Uterus (tissue), 4 donors: Measurements from ENCODE around the gene RBM5. TPM values are rescaled to one million over a fixed set of nuclear protein-coding genes. Genes with fewer than 3 reads are reported as not detected.

Source experiments
- DNase-seq, 2 donors: peaks; one replicate each; pipeline ENCODE4 v3.0.0-alpha.2; 2019 to 2020
- H3K27ac ChIP-seq, 2 donors: fragments of 200-600 bp; sonication (generic); 1 replicate in 1 of 2; 2 replicates in 1 of 2; pipeline ENCODE4 v1.5.1; 2016 to 2018
- H3K27me3 ChIP-seq, 2 donors: fragments of 200-600 bp; sonication (generic); one replicate each; pipeline ENCODE4 v1.5.1; 2018 to 2019; ENCODE audit warnings: control low read depth in 1 of 2
- H3K36me3 ChIP-seq, 2 donors: fragments of 200-600 bp; sonication (generic); one replicate each; pipeline ENCODE4 v1.5.1; 2019; ENCODE audit warnings: control low read depth in 1 of 2
- H3K4me1 ChIP-seq, 2 donors: fragments of 200-600 bp; sonication (generic); one replicate each; pipeline ENCODE4 v1.5.1; 2018 to 2019; ENCODE audit warnings: control low read depth in 1 of 2
- H3K4me3 ChIP-seq, 2 donors: fragments of 200-600 bp; sonication (generic); 1 replicate in 1 of 2; 2 replicates in 1 of 2; pipeline ENCODE4 v1.5.1; 2018 to 2019; ENCODE audit warnings: mild to moderate bottlenecking in 1 of 2
- H3K9me3 ChIP-seq, 2 donors: fragments of 200-600 bp; sonication (generic); one replicate each; pipeline ENCODE4 v1.5.1; 2019; ENCODE audit warnings: control low read depth in 1 of 2
- POLR2A ChIP-seq, 2 donors: fragments of 450-650 bp; IDR thresholded peaks; one replicate each; pipeline ENCODE4 v1.6.1; 2016; ENCODE audit warnings: antibody characterized with exemption in 2 of 2, mild to moderate bottlenecking in 1 of 2, moderate library complexity in 1 of 2
- intact Hi-C: fragments of 100-400 bp; cut with DNase I; formaldehyde crosslinking; loops from one replicate; pipeline ENCODE4 v1.15.1; 2023; ENCODE audit warnings: low total_unique reads
- total RNA-seq, 4 donors: library from RNA; depleted of rRNA in 3 of 4; stranded (reverse); fragments of >200 nt in 3 of 4; gene quantifications; one replicate each; pipeline versions ENCODE4 v1.1.0 to v1.2.4, GENCODE V29; 2014 to 2023
- TF ChIP-seq, protein P1 (sequence below), 4 experiments: fragments of 200-600 bp in 2 of 4; fragments of 450-650 bp in 2 of 4; sonication (generic) in 2 of 4; IDR thresholded peaks; one replicate each; pipeline ENCODE4 v1.5.1; 2016 to 2019; ENCODE audit warnings: antibody characterized with exemption in 4 of 4, mild to moderate bottlenecking in 2 of 4, moderate library complexity in 1 of 4
- donor health status: DM: yes; HTN: yes; CAD: no.

The RBM5 gene
- total RNA-seq, 4 donors from 2014 or later: 154 to 345 (median 197) TPM

DNA sequence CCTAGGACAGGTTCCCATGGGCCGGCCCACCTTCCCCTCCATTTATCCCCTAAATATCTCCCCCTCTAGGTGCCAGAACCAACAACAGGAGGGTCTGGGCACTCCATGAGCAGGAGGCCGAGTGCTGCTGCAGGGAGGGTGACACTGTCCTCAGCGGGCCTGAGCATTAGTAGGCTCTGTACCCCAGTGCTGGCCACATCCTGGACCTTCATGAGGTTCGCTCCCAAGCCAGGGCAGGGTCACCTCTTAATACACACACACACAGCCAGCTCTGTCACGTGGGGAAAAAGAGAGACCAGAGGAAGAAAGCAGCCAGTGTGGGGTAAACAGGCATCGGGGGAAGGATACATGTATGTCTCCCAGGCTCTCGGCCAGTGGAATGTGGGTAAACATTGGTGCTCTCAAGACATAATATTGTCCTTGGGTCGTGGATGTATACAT is 38.6 kb downstream of the RBM5 start:
- Histone ChIP-seq H3K4me1 (no peaks in the 10 kb centered on the region), H3K27ac (no peak overlapping the region), H3K36me3 (no peaks in the 10 kb centered on the region), H3K4me3 (no peak overlapping the region), H3K27me3 (no peaks in the 10 kb centered on the region), H3K9me3 (no peaks in the 10 kb centered on the region)
- no peak for DNase-seq
- intact Hi-C loops: no loop called here
- TF ChIP-seq POLR2A (IDR thresholded peaks at IDR 0.05): no peak
- TF ChIP-seq, protein P1, sequence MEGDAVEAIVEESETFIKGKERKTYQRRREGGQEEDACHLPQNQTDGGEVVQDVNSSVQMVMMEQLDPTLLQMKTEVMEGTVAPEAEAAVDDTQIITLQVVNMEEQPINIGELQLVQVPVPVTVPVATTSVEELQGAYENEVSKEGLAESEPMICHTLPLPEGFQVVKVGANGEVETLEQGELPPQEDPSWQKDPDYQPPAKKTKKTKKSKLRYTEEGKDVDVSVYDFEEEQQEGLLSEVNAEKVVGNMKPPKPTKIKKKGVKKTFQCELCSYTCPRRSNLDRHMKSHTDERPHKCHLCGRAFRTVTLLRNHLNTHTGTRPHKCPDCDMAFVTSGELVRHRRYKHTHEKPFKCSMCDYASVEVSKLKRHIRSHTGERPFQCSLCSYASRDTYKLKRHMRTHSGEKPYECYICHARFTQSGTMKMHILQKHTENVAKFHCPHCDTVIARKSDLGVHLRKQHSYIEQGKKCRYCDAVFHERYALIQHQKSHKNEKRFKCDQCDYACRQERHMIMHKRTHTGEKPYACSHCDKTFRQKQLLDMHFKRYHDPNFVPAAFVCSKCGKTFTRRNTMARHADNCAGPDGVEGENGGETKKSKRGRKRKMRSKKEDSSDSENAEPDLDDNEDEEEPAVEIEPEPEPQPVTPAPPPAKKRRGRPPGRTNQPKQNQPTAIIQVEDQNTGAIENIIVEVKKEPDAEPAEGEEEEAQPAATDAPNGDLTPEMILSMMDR (IDR thresholded peaks at IDR 0.05): no peak

DNA sequence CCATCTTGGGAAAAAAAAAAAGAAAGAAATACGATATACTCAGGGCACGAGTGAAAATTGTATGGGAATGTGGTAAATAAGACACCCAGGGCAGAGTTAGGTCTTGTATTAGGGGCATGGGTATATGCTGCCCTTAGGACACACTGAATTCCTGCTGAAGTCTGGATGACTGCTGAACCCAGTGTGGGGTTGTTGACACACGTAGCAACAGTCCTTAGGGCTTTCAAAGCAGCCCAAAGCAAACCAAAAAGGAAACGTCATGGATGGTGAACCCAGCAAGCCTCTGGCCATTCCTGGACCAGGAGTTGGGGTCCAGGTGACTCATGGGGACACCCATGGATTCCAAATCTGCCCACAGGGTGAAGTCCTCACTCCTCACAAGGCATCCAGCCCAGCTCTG is 39.3 kb downstream of the RBM5 start:
- Histone ChIP-seq H3K4me3 (no peak overlapping the region), H3K36me3 (no peaks in the 10 kb centered on the region), H3K27me3 (no peaks in the 10 kb centered on the region), H3K4me1 (no peaks in the 10 kb centered on the region), H3K9me3 (no peaks in the 10 kb centered on the region), H3K27ac (no peak overlapping the region)
- TF ChIP-seq, protein P1 (IDR thresholded peaks at IDR 0.05): no peak
- no peak for TF ChIP-seq POLR2A (IDR thresholded peaks at IDR 0.05)
- DNase-seq: no peak
- intact Hi-C loops: no loop called here

GRCh38 chr3:50130436-50130835 is 41.7 kb downstream of the RBM5 start:
- Histone ChIP-seq H3K36me3 (no peaks in the 10 kb centered on the region), H3K27me3 (no peaks in the 10 kb centered on the region), H3K9me3 (no peaks in the 10 kb centered on the region), H3K4me3 (no peak overlapping the region), H3K4me1 (no peaks in the 10 kb centered on the region), H3K27ac (no peak overlapping the region)
- no peak for DNase-seq
- TF ChIP-seq, protein P1 (IDR thresholded peaks at IDR 0.05): no peak
- no peak for TF ChIP-seq POLR2A (IDR thresholded peaks at IDR 0.05)
- intact Hi-C loops: no loop called here

GRCh38 chr3:50132421-50133282 is 43.9 kb downstream of the RBM5 start:
- H3K4me3 ChIP-seq: no peak overlapping the region
- TF ChIP-seq, protein P1 (IDR thresholded peaks at IDR 0.05): no peak
- no peak for TF ChIP-seq POLR2A (IDR thresholded peaks at IDR 0.05)
- H3K9me3 ChIP-seq: no peaks in the 10 kb centered on the region
- H3K27ac ChIP-seq: no peak overlapping the region
- no peak for DNase-seq
- intact Hi-C loops: no loop called here
- no peaks in the 10 kb centered on the region for H3K27me3 ChIP-seq
- no peaks in the 10 kb centered on the region for H3K36me3 ChIP-seq
- no peaks in the 10 kb centered on the region for H3K4me1 ChIP-seq

DNA sequence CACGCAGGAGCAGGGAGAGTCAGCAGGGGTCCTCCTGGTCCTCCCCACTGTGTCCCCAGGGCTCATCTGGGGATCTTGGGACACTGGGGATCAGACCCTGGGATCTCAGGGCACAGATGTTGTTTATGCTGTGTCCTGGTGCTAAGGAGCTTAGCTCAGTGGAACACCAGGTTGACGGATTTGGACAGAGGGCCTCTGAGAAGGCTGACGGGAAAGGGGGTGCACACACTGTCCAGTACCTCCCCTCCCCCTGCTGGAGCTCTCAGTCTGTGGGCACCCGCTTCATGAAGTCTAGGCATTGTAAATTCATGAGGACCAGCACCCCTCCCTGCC is 44.5 kb downstream of the RBM5 start:
- Histone ChIP-seq H3K27ac (no peak overlapping the region), H3K9me3 (no peaks in the 10 kb centered on the region), H3K27me3 (no peaks in the 10 kb centered on the region), H3K4me3 (no peak overlapping the region), H3K4me1 (no peaks in the 10 kb centered on the region), H3K36me3 (no peaks in the 10 kb centered on the region)
- TF ChIP-seq, protein P1 (IDR thresholded peaks at IDR 0.05): no peak
- TF ChIP-seq POLR2A (IDR thresholded peaks at IDR 0.05): no peak
- DNase-seq: no peak
- intact Hi-C loops: no loop called here
